Prostate gland (tissue), 2 donors: ENCODE data around the gene RPS6KA2.

ENCODE experiments used
- POLR2A ChIP-seq: fragments of 450-650 bp; IDR thresholded peaks from one replicate; pipeline ENCODE4 v1.6.1; 2016; ENCODE audit warnings: antibody characterized with exemption, mild to moderate bottlenecking
- TF ChIP-seq, protein P1 (sequence below), 4 experiments: fragments of 200-600 bp in 2 of 4; fragments of 450-650 bp in 2 of 4; sonication (generic) in 2 of 4; IDR thresholded peaks; 1 replicate in 3 of 4; 2 replicates in 1 of 4; pipeline ENCODE4 v1.5.1; 2016 to 2019; ENCODE audit warnings: antibody characterized with exemption in 4 of 4, mild to moderate bottlenecking in 2 of 4, moderate library complexity in 2 of 4

DNA sequence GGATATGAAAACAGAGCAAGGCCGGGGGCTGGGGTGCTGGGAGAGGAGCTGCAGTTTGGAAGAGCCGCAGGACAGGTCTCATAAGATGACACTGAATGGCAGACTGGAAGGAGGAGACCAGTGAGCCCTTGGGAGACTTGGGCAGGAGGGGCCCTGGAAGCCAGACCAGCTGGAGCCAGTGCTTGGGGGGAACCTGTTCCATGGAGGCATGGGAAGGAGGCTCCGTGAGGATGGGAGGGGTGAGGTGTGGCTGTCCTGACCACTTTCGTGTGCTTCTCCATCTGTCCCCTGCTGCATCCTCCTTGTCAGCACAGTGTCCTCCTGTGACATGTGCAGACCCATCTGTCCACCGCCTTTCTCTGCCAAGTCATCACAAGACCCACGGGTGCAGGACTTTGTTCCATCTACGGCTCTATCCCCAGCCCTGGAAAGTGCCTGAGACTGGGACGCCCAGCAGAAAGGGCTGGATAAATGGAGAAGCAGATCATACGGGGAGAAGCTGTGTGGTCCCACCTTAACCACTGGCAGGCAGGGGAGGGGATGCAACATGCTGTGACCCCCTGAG lies 159.5 kb downstream of the RPS6KA2 start:
- TF ChIP-seq, protein P1, sequence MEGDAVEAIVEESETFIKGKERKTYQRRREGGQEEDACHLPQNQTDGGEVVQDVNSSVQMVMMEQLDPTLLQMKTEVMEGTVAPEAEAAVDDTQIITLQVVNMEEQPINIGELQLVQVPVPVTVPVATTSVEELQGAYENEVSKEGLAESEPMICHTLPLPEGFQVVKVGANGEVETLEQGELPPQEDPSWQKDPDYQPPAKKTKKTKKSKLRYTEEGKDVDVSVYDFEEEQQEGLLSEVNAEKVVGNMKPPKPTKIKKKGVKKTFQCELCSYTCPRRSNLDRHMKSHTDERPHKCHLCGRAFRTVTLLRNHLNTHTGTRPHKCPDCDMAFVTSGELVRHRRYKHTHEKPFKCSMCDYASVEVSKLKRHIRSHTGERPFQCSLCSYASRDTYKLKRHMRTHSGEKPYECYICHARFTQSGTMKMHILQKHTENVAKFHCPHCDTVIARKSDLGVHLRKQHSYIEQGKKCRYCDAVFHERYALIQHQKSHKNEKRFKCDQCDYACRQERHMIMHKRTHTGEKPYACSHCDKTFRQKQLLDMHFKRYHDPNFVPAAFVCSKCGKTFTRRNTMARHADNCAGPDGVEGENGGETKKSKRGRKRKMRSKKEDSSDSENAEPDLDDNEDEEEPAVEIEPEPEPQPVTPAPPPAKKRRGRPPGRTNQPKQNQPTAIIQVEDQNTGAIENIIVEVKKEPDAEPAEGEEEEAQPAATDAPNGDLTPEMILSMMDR (IDR thresholded peaks at IDR 0.05) = no peak
- TF ChIP-seq POLR2A = no peak
